ENCODE measurements around the gene AANAT. TPM values are rescaled to one million over a fixed set of nuclear protein-coding genes. Genes with fewer than 3 reads are reported as not detected.

Gene AANAT
- total RNA-seq, 1 experiment from 2014 or later, result not detected

- Mint-ChIP-seq H3K36me3 (ENCODE audit: insufficient read depth, unreplicated experiment) (no peaks in the 10 kb centered on the region), H3K4me3 (ENCODE audit: low read depth, unreplicated experiment) (no peak overlapping the region), H3K27me3 (ENCODE audit: unreplicated experiment) (peaks cover 59% of the 10 kb centered on the region), H3K9me3 (ENCODE audit: low read depth, unreplicated experiment) (no peaks in the 10 kb centered on the region), H3K4me1 (ENCODE audit: low read depth, unreplicated experiment) (no peaks in the 10 kb centered on the region), H3K27ac (ENCODE audit: unreplicated experiment) (no peak overlapping the region)
- intact Hi-C loops (cut with micrococcal nuclease; ENCODE audit: unreplicated experiment), result no loop called here
- no peak for TF ChIP-seq CTCF (IDR thresholded peaks at IDR 0.05; ENCODE audit: unreplicated experiment)
- no TSS peak for BruUV-seq (replicated peaks)
- CTCF ChIA-PET, result no interaction called here
- DNase-seq, result no peak
Measured at GRCh38 chr17:76517638-76518038, 50.2 kb downstream of the AANAT start.

GRCh38 chr17:76519048-76519966, 51.9 kb downstream of the AANAT start:
- H3K36me3 Mint-ChIP-seq (ENCODE audit: insufficient read depth, unreplicated experiment), result no peaks in the 10 kb centered on the region
- no TSS peak for BruUV-seq (replicated peaks)
- no peak for DNase-seq
- H3K4me1 Mint-ChIP-seq (ENCODE audit: low read depth, unreplicated experiment), result peaks cover 3% of the 10 kb centered on the region
- peaks cover 42% of the 10 kb centered on the region for H3K27me3 Mint-ChIP-seq (ENCODE audit: unreplicated experiment)
- intact Hi-C loops (cut with micrococcal nuclease; ENCODE audit: unreplicated experiment), result no loop called here
- no peak overlapping the region for H3K27ac Mint-ChIP-seq (ENCODE audit: unreplicated experiment)
- H3K9me3 Mint-ChIP-seq (ENCODE audit: low read depth, unreplicated experiment), result no peaks in the 10 kb centered on the region
- CTCF ChIA-PET, result no interaction called here
- H3K4me3 Mint-ChIP-seq (ENCODE audit: low read depth, unreplicated experiment), result no peak overlapping the region
- TF ChIP-seq CTCF (IDR thresholded peaks at IDR 0.05; ENCODE audit: unreplicated experiment), result no peak

Other genes starting within 250 kb of the AANAT start
- 15.3 and 17.6 TPM in 2 replicates for gene RNF157, start 227.1 kb upstream of the AANAT start, total RNA-seq (2022)
- 74.3 and 87.9 TPM in 2 replicates for gene UBALD2, start 202.3 kb upstream of the AANAT start, total RNA-seq (2022)
- gene QRICH2, start 159.3 kb upstream of the AANAT start, total RNA-seq (2022), result 3.0 and 3.9 TPM in 2 replicates
- 41.2 and 42.6 TPM in 2 replicates for gene PRPSAP1, start 113.7 kb upstream of the AANAT start, total RNA-seq (2022)
- 1.5 and 1.7 TPM in 2 replicates for gene SPHK1, start 83.0 kb upstream of the AANAT start, total RNA-seq (2022)
- gene UBE2O, start 14.5 kb upstream of the AANAT start, total RNA-seq (2022), result 29.0 and 34.4 TPM in 2 replicates
- 47.7 and 47.9 TPM in 2 replicates for gene RHBDF2, start 33.8 kb downstream of the AANAT start, total RNA-seq (2022)
- not detected in 2 replicates for gene CYGB, start 70.1 kb downstream of the AANAT start, total RNA-seq (2022)
- gene PRCD, start 72.4 kb downstream of the AANAT start, total RNA-seq (2022), result not detected in 2 replicates
- gene ST6GALNAC2, start 118.3 kb downstream of the AANAT start, total RNA-seq (2022), result 10.5 and 11.6 TPM in 2 replicates
- gene ST6GALNAC1, start 176.2 kb downstream of the AANAT start, total RNA-seq (2022), result 52.2 and 52.4 TPM in 2 replicates
- 6.5 and 9.9 TPM in 2 replicates for gene MXRA7, start 243.4 kb downstream of the AANAT start, total RNA-seq (2022)